HuH-7 (cell line): Measurements from ENCODE around the gene TNFRSF4.

Source experiments
- DNase-seq: peaks from one replicate; pipeline ENCODE4 v3.0.0; 2011; ENCODE audit warnings: low spot score

Gene TNFRSF4

GRCh38 chr1:1217621-1218523 lies 3.9 kb upstream of the TNFRSF4 start:
- DNase-seq, result no peak

GRCh38 chr1:1216770-1217620 lies 3.0 kb upstream of the TNFRSF4 start:
- DNase-seq, result no peak

- no peak for DNase-seq
Observed at GRCh38 chr1:1215881-1216605, 2.1 kb upstream of the TNFRSF4 start.

GRCh38 chr1:1215080-1215676 lies 1.2 kb upstream of the TNFRSF4 start:
- DNase-seq, result no peak

GRCh38 chr1:1212780-1213344 lies 1.1 kb downstream of the TNFRSF4 start:
- no peak for DNase-seq

- DNase-seq, result no peak
Observed at GRCh38 chr1:1211541-1212441, 2.2 kb downstream of the TNFRSF4 start.

GRCh38 chr1:1210726-1211540 lies 3.0 kb downstream of the TNFRSF4 start:
- DNase-seq, result no peak

GRCh38 chr1:1208713-1209433 lies 5.1 kb downstream of the TNFRSF4 start:
- DNase-seq, result no peak

GRCh38 chr1:1207571-1207892 lies 6.4 kb downstream of the TNFRSF4 start:
- DNase-seq, result no peak

GRCh38 chr1:1206966-1207531 lies 6.9 kb downstream of the TNFRSF4 start:
- DNase-seq, result no peak

- DNase-seq, result no peak
Observed at GRCh38 chr1:1206376-1206965, 7.5 kb downstream of the TNFRSF4 start, which contains the start of gene TNFRSF18. Gene TNFRSF18 (minus strand): TSS chr1:1206592. CDS start chr1:1206571, 21 bp downstream.

GRCh38 chr1:1205769-1206375 lies 8.1 kb downstream of the TNFRSF4 start:
- DNase-seq, result no peak

GRCh38 chr1:1204998-1205768 lies 8.8 kb downstream of the TNFRSF4 start:
- no peak for DNase-seq

GRCh38 chr1:1204425-1204920 lies 9.5 kb downstream of the TNFRSF4 start:
- no peak for DNase-seq

- DNase-seq, result no peak
Observed at GRCh38 chr1:1203561-1204424, 10.2 kb downstream of the TNFRSF4 start.
